Fibroblast of lung (primary cell): ENCODE data around the gene NPPC. TPM values are rescaled to one million over a fixed set of nuclear protein-coding genes. Genes with fewer than 3 reads are reported as not detected.

Experiments used
- DNase-seq, 2 donors: peaks; one replicate each; pipeline versions ENCODE4 v3.0.0 to v3.0.0-alpha.2; 2010; ENCODE audit warnings: low read depth in 2 of 2
- H2AFZ ChIP-seq: 2 replicates; pipeline ENCODE4 v1.5.1; 2012; ENCODE audit warnings: low read length, control low read depth, inconsistent platforms
- H3K27ac ChIP-seq: 2 replicates; pipeline ENCODE4 v1.5.1; 2011; ENCODE audit warnings: low read length, control low read depth; ENCODE audit not compliant: insufficient read depth
- H3K27me3 ChIP-seq: 2 replicates; pipeline ENCODE4 v1.5.1; 2011; ENCODE audit warnings: mild to moderate bottlenecking, low read length; ENCODE audit not compliant: control insufficient read depth, insufficient read depth
- H3K36me3 ChIP-seq: 2 replicates; pipeline ENCODE4 v1.5.1; 2011; ENCODE audit warnings: low read length; ENCODE audit not compliant: control insufficient read depth, insufficient read depth
- H3K4me1 ChIP-seq: 2 replicates; pipeline ENCODE4 v1.5.1; 2011; ENCODE audit warnings: low read length; ENCODE audit not compliant: control insufficient read depth, insufficient read depth; ENCODE audit errors: extremely low read depth
- H3K4me2 ChIP-seq: 2 replicates; pipeline ENCODE4 v1.5.1; 2011; ENCODE audit warnings: low read length, control low read depth; ENCODE audit not compliant: insufficient read depth; ENCODE audit errors: extremely low read depth
- H3K4me3 ChIP-seq, 4 experiments: fragments of 200-600 bp in 1 of 4; sonication (generic) in 1 of 4; replicated peaks in 1 of 4; 2 replicates each; pipeline ENCODE4 v1.5.1; 2011 to 2016; ENCODE audit warnings: low read length in 4 of 4, low read depth in 3 of 4, mild to moderate bottlenecking in 3 of 4, control low read depth in 2 of 4, inconsistent platforms in 1 of 4, mixed read lengths in 1 of 4; ENCODE audit not compliant: insufficient read depth in 1 of 4; ENCODE audit errors: control extremely low read depth in 1 of 4
- H3K79me2 ChIP-seq: 2 replicates; pipeline ENCODE4 v1.5.1; 2012; ENCODE audit warnings: mild to moderate bottlenecking, low read length, inconsistent platforms; ENCODE audit not compliant: control insufficient read depth, insufficient read depth
- H3K9ac ChIP-seq: 2 replicates; pipeline ENCODE4 v1.5.1; 2011; ENCODE audit warnings: mild to moderate bottlenecking, low read length, control low read depth; ENCODE audit not compliant: insufficient read depth
- H3K9me3 ChIP-seq: 2 replicates; pipeline ENCODE4 v1.5.1; 2012; ENCODE audit warnings: low read depth, low read length; ENCODE audit not compliant: control insufficient read depth, insufficient read depth
- H4K20me1 ChIP-seq: 2 replicates; pipeline ENCODE4 v1.5.1; 2011; ENCODE audit warnings: low read length; ENCODE audit not compliant: control insufficient read depth, insufficient read depth; ENCODE audit errors: extremely low read depth
- EZH2 ChIP-seq: IDR thresholded peaks from 2 replicates; pipeline ENCODE4 v1.5.1; 2012; ENCODE audit warnings: low read length, control low read depth, mild to moderate bottlenecking; ENCODE audit errors: missing control alignments
- polyA plus RNA-seq, 2 donors: library from polyadenylated mRNA; depleted of rRNA in 1 of 2; stranded (reverse) in 1 of 2; unstranded in 1 of 2; fragments of >200 nt; gene quantifications; 2 replicates each; pipeline ENCODE4 v1.2.1, GENCODE V29; 2011 to 2012; ENCODE audit warnings: missing spikeins in 1 of 2
- total RNA-seq: library from RNA; depleted of rRNA; stranded (reverse); fragments of >200 nt; gene quantifications from 2 replicates; pipeline ENCODE4 v1.2.1, GENCODE V29; 2014
- TF ChIP-seq, protein P1 (sequence below), 2 donors: IDR thresholded peaks in 1 of 2; conservative IDR thresholded peaks in 1 of 2; 1 replicate in 1 of 2; 2 replicates in 1 of 2; pipeline ENCODE4 v1.5.1; 2011 to 2012; ENCODE audit warnings: low read length in 2 of 2, control low read depth in 1 of 2, inconsistent platforms in 1 of 2, low read depth in 1 of 2, mild to moderate bottlenecking in 1 of 2

The NPPC gene
- total and polyA plus RNA-seq, 2 donors (not counting 1 experiment from before 2014, with no cell fraction given), result not detected

DNA sequence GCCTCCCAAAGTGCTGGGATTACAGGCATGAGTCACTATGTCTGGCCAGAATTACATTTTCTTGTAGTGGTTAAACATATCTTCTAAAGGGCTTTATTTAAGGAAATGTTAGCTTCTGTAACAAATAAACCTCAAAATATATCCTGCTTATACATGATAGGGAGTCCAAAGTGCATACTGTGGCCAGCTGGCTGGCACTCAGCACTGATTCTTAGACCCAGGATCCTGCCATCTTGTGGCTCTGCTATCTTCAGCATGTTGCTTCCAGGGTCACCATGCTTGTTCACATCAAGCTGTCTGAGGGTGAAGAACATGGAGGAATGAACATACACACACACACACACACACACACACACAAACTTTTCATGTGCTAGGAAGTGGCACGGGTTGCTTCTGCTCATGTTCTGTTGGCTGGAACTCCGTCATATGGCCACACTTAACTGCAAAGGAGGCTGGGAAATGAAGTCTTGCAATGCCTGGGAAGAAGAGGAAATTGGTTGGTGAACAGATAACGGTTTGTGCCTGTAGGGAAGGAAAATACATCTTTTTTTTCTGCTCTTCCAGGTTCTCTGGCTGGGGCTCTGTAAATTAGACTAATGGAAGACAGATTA lies 40.0 kb downstream of the NPPC start:
- Histone ChIP-seq H3K9ac (no peak overlapping the region), H3K9me3 (no peaks in the 10 kb centered on the region), H3K27me3 (peaks cover 6% of the 10 kb centered on the region), H4K20me1 (no peaks in the 10 kb centered on the region), H3K27ac (no peak overlapping the region), H3K4me3 (no peak overlapping the region), H3K4me2 (no peak overlapping the region), H2AFZ (no peak overlapping the region), H3K36me3 (no peaks in the 10 kb centered on the region), H3K4me1 (no peaks in the 10 kb centered on the region), H3K79me2 (no peaks in the 10 kb centered on the region)
- TF ChIP-seq, protein P1, sequence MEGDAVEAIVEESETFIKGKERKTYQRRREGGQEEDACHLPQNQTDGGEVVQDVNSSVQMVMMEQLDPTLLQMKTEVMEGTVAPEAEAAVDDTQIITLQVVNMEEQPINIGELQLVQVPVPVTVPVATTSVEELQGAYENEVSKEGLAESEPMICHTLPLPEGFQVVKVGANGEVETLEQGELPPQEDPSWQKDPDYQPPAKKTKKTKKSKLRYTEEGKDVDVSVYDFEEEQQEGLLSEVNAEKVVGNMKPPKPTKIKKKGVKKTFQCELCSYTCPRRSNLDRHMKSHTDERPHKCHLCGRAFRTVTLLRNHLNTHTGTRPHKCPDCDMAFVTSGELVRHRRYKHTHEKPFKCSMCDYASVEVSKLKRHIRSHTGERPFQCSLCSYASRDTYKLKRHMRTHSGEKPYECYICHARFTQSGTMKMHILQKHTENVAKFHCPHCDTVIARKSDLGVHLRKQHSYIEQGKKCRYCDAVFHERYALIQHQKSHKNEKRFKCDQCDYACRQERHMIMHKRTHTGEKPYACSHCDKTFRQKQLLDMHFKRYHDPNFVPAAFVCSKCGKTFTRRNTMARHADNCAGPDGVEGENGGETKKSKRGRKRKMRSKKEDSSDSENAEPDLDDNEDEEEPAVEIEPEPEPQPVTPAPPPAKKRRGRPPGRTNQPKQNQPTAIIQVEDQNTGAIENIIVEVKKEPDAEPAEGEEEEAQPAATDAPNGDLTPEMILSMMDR (conservative IDR thresholded peaks at IDR 0.05 in 1 of 2, IDR thresholded peaks at IDR 0.05 in 1 of 2; ENCODE audit: low read depth in 1 of 2, low read length in 2 of 2), result no peak
- no peak for TF ChIP-seq EZH2
- DNase-seq, result no peak

DNA sequence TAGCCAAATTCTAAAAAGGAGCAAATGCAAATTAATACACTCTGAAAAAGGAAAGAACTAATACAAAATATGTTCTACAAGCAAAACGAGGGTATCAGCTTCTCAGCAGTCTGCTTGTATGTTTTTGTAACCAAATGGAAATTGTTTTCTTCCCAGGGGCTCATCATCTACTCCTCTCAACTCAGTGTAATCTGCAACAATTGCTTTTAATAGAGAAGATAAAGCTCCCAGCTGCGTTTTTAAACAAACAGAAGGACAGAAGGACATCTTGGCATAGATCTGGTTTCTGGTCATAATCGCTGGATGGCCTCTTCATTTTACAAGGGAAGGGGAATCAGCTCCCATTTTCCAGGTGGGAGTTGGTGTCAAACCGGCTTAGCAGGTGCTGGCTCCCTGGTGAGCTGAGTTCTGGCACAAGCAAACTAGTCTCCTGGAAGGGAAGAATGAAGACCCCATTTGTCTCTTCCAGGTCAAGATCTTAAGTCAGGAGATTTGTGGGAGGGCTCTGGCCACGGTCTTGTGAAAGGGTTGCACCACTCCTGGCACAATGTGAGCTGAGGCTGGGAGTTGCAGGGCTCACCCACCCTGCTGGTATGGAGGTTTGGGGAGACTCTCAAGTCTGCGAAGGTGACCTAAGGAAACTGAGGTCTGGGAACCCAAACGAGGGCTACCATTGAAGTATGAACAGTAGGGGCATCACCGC lies 41.6 kb downstream of the NPPC start:
- Histone ChIP-seq H3K9me3 (no peaks in the 10 kb centered on the region), H3K4me3 (no peak overlapping the region), H3K9ac (no peak overlapping the region), H2AFZ (no peak overlapping the region), H3K27ac (no peak overlapping the region), H4K20me1 (no peaks in the 10 kb centered on the region), H3K36me3 (no peaks in the 10 kb centered on the region), H3K4me1 (no peaks in the 10 kb centered on the region), H3K27me3 (peaks cover 6% of the 10 kb centered on the region), H3K4me2 (no peak overlapping the region), H3K79me2 (no peaks in the 10 kb centered on the region)
- DNase-seq, result no peak
- no peak for TF ChIP-seq EZH2
- TF ChIP-seq, protein P1 (conservative IDR thresholded peaks at IDR 0.05 in 1 of 2, IDR thresholded peaks at IDR 0.05 in 1 of 2; ENCODE audit: low read depth in 1 of 2, low read length in 2 of 2), result no peak

DNA sequence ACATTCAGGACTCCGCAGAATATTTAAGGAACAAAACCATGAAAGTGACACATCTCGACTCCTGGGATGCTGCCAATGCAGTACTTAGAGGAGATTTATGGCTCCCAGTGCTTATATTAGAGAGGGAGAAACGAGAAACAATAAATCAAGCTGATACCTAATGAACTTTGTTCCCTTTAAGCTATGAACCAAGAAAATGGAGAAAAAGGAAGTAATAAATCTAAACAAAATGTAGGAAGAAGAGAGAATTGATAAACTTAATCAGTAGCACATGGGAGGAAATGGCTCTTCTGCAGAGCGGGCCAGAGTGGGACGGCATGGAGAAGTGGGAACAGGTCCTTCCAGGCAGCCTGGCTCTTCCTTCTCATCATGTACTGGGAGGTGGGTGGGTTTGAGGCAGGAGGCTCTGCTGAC lies 42.7 kb downstream of the NPPC start:
- no peaks in the 10 kb centered on the region for H3K4me1 ChIP-seq
- H3K79me2 ChIP-seq, result no peaks in the 10 kb centered on the region
- H3K27ac ChIP-seq, result no peak overlapping the region
- DNase-seq, result peak; percentile 12 to 56
- H4K20me1 ChIP-seq, result no peaks in the 10 kb centered on the region
- no peak overlapping the region for H3K4me3 ChIP-seq
- TF ChIP-seq, protein P1 (conservative IDR thresholded peaks at IDR 0.05 in 1 of 2, IDR thresholded peaks at IDR 0.05 in 1 of 2; ENCODE audit: low read depth in 1 of 2, low read length in 2 of 2), result no peak
- TF ChIP-seq EZH2, result no peak
- H3K9me3 ChIP-seq, result no peaks in the 10 kb centered on the region
- H3K36me3 ChIP-seq, result no peaks in the 10 kb centered on the region
- H3K4me2 ChIP-seq, result no peak overlapping the region
- peaks cover 6% of the 10 kb centered on the region for H3K27me3 ChIP-seq
- no peak overlapping the region for H2AFZ ChIP-seq
- no peak overlapping the region for H3K9ac ChIP-seq
